NCI-H446 (cell line): ENCODE measurements around the gene SPNS3.

Experiments
- DNase-seq, 2 experiments: peaks; one replicate each; lab custom pipeline; 2025; lab: John Stamatoyannopoulos, UW

The SPNS3 gene

GRCh38 chr17:4426499-4427208 lies 7.1 kb upstream of the SPNS3 start:
- DNase-seq = no peak

- DNase-seq = no peak
Measured at GRCh38 chr17:4427505-4427904, 6.2 kb upstream of the SPNS3 start.

DNA sequence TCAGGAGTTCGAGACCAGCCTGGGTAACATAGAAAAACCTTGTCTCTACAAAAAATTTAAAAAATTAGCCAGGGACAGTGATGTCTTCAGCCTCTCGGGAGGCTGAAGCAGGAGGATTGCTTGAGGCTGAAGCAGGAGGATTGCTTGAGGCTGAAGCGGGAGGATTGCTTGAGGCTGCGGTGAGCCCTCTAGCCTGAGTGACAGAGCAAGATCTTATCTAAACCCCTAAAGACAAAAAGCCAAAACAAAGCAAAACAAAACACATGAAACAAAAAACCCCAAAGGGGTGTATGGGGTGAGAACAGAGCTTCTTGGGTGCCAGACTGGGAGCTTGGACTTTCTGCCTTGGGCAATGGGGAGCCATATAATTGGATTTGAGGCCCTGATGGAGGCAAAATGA lies 2.6 kb downstream of the SPNS3 start:
- no peak for DNase-seq

DNA sequence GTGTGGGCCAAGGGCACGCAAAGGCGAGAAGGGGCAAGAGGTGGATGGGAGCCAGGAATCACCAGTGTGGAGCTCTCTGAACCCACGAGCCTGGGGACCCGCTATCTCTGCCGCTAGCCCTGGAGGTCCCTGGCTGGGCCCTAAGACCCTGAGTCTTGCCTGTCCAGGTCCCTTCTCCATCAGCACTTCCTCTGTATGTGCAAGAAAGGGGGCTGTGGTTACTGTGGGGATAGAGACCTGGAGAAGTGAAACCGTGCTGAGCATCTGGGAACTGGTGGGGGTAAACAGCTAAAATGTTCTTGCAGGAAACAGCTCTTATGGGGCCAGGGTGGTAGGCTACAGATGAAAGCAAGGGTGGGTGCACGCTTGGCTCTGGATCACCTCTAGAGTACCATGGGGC lies 3.1 kb downstream of the SPNS3 start:
- DNase-seq = no peak

DNA sequence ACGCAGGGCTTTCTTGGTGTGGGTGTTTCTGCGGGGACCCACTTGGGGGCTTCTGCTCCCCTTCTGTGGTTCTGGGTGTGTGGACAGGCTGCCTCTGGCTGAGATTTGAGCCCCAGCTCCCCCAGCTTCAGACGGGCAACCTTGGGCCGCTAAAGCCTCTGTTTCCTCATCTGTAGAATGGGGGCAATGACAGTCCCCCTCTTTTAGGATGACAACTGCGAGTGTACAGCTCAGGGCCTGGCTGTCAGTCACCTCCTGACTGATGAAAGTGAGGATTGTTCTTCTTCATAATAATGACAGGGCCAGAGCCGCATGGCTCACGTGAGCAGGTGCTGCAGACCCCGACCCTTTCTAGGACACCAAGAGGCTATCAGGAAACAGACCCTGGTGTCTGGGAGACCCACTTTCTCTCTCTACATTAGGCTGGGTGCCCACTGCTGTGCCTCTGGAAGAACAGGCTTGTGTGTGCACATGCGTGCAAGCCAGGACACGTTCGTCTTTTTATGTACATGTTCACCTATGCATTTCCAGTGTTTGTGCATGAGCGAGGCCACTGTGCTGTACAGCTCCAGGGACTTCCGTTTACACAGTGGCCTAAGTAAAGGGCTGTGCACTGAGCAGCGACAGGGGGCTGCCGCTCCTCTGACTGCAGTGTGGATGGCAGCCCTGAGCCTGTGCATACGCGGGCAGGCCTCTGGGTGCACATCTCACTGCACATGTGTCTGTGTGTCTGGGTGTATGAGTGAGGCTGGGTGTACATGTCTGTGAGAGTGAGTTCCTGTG lies 4.6 kb downstream of the SPNS3 start:
- DNase-seq = no peak

DNA sequence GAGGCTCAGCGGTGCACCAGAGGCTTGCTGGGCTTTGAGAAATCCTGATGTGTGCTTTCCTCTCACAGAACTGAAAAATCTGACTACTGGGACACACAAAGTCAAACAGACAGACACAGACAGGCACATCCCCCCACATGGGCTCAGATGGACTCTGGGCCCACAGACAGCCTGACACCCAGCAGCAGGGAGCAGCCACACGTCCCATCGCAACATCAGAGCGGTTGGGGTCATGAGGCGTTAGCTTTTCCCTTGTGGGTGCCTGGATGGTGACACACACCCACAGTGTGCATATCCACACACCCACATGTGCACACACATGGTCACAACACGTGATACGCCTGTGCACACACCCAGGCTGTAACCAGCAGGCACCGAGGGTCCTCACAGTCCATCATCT lies 6.3 kb downstream of the SPNS3 start:
- no peak for DNase-seq

DNA sequence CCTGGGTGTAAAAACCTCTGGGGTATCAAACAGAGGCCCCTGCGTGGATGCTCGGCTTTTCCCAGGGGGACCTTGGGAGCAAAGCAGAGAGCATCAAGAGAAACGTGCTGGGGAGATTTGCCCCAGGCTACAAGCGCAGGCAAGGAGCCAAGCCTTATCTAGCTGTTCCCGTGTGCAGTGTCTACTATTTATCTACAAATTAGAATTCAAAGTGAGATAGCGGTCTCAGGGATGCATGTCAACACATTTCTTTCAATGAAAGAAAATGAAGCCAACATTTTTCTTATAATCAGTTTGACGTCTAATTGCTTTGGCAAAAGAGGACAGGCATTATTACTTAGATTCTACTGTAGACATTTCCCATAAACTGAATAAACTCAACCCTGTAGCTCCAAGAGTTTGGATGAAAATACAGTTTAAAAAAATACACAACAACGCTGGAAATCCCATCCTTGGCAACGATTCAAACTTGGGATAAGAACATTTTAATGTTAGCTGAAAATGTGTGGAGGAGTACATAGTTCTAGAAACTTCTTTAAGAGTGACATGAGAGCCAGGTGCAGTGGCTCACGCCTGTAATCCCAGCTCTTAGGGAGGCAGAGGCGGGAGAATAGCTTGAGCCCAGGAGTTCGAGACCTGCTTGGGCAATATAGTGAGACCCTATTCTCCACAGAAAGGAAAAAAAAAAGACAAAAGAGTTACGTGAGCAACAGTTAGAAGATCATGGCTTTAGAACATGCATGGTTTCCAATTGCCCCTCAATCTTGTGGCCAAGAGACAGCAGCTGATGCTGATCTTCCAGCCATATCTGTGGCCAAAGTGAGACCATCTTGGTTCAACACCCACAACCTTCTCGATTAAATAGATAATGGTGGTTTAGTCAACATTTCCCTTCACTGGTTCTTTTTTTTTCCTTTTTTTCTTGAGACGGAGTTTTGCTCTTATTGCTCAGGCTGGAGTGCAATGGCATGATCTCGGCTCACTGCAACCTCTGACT lies 7.2 kb downstream of the SPNS3 start:
- DNase-seq = no peak

GRCh38 chr17:4442582-4442981 lies 8.8 kb downstream of the SPNS3 start:
- DNase-seq = no peak

GRCh38 chr17:4443476-4443875 lies 9.7 kb downstream of the SPNS3 start:
- no peak for DNase-seq

DNA sequence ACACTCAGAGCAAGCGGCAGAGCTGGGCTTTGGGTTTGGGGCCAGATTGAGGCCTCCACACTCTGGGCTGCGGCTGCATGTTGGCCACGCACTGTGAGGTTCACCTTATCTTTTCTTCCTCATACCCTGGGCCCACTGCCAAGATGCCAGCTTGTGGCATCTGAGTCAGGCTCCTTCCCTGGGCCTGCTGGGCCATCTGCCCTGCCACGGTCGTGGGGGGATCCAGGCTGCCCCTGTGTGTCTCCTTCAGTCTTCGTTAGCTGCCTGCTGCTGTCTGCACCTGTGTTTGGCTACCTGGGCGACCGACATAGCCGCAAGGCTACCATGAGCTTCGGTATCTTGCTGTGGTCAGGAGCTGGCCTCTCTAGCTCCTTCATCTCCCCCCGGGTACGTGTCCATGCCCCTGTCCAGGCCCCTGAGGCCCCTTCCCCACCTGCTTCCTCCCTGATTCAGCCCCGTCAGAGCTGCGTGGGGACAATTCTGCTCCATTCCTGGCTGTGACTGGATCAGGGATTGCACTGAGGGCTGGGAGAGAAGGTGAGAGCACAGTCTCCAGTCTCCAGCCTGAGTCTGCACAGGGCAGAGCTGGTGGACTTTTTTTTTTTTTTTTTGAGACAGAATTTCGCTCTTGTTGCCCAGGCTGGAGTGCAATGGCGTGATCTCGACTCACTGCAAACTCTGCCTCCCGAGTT lies 11.2 kb downstream of the SPNS3 start:
- DNase-seq = peak; percentile 58 to 87

DNA sequence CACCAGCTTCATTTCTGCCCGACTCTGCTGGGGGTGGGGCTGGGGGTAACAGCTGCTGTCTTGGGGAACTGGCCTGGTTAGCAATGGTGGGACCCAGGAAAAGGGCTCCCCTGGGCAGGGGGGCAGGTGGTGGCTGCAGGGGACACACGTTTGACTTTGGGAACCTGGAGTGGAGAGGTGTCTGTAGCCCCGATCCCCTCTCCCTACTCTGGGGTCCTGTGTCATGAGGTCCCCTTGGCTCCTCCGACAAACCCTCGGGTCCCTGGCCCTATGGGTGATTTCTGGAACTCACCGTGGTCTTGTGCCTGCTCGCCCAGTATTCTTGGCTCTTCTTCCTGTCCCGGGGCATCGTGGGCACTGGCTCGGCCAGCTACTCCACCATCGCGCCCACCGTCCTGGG lies 12.0 kb downstream of the SPNS3 start:
- DNase-seq = no peak

DNA sequence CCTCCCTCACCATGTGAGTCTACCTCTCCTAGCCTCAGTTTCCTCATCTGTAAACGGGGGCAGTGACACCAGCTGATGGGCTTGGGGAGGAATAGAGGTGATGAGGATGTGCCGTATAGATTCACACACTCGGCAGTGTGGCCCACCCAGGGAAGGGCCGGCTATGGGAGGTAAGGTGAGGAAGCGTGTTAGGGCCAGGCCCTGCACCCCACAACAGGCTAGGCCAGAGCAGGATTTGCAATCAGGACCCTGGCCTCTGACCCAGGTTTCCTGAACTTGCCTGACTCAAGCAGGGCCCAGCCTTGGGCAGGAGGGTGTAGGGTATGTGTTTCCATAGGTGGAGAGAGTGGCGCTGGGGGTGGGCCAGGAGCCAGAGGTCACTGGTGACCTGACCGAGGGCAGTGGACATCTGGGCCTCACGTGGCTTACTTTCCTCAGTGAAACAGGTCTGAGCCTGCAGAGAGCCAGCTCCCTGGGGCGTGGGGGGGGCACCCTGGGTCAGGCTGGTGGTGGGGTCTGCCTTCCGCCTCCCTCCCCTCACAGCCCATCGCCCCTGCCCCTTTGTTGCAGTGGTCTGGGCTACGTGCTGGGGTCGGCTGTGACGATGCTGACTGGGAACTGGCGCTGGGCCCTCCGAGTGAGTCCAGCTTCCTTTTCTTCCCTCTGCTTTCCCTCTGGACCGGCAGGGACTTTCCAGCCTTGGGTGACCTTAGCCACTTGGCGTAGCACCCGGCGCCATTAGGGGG lies 12.8 kb downstream of the SPNS3 start:
- DNase-seq = no peak

- no peak for DNase-seq
Measured at GRCh38 chr17:4448197-4448980, 14.6 kb downstream of the SPNS3 start.

- no peak for DNase-seq
Measured at GRCh38 chr17:4449736-4450135, 16.0 kb downstream of the SPNS3 start.

GRCh38 chr17:4450710-4451316 lies 17.1 kb downstream of the SPNS3 start:
- DNase-seq = no peak

- no peak for DNase-seq
Measured at GRCh38 chr17:4453812-4454591, 20.3 kb downstream of the SPNS3 start.

DNA sequence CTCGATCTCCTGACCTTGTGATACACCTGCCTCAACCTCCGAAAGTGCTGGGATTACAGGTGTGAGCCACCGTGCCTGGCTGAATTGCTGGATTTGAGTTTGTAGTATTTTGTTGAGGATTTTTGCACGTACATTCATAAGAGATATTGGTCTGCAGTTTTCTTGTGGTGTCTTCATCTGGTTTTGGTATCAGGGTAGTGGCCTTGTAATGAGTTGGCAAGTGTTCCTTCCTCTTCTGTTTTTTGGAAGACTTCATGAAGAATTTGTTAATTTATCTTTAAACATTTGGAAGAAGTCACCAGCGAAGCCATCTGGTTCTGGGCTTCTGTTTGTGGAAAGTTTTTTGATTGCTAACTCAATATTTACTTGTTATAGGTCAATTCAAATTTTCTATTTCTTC lies 26.9 kb downstream of the SPNS3 start:
- peak in 1 of 2 experiments; percentile 20 for DNase-seq

GRCh38 chr17:4463818-4464476 lies 30.2 kb downstream of the SPNS3 start:
- peak; percentile 73 to 82 for DNase-seq
